ENCODE measurements around the gene SMC1B. TPM values are rescaled to one million over a fixed set of nuclear protein-coding genes. Genes with fewer than 3 reads are reported as not detected.

The SMC1B gene
- total RNA-seq, 1 donor from 2014 or later, result not detected

GRCh38 chr22:45320357-45320976 is 92.9 kb downstream of the SMC1B start:
- TF ChIP-seq CTCF (IDR thresholded peaks at IDR 0.05; ENCODE audit: unreplicated experiment), result no peak
- peak overlapping the region; percentile 95 for H3K27ac Mint-ChIP-seq
- peaks cover 21% of the 10 kb centered on the region for H3K4me1 Mint-ChIP-seq
- H3K4me3 Mint-ChIP-seq, result no peak overlapping the region
- peaks cover 22% of the 10 kb centered on the region for H3K36me3 Mint-ChIP-seq
- DNase-seq (ENCODE audit: low spot score in 2 of 2, unreplicated experiment in 2 of 2), result no peak
- no peaks in the 10 kb centered on the region for H3K27me3 Mint-ChIP-seq (ENCODE audit: low read depth)
- H3K9me3 Mint-ChIP-seq, result no peaks in the 10 kb centered on the region

- Mint-ChIP-seq H3K27me3 (ENCODE audit: low read depth) (no peaks in the 10 kb centered on the region), H3K27ac (peak overlapping the region; percentile 95), H3K36me3 (peaks cover 15% of the 10 kb centered on the region), H3K4me1 (peaks cover 25% of the 10 kb centered on the region), H3K4me3 (no peak overlapping the region), H3K9me3 (no peaks in the 10 kb centered on the region)
- no peak for TF ChIP-seq CTCF (IDR thresholded peaks at IDR 0.05; ENCODE audit: unreplicated experiment)
- DNase-seq (ENCODE audit: low spot score in 2 of 2, unreplicated experiment in 2 of 2), result no peak
Observed at GRCh38 chr22:45319324-45319685, 94.1 kb downstream of the SMC1B start.

- no peaks in the 10 kb centered on the region for H3K27me3 Mint-ChIP-seq (ENCODE audit: low read depth)
- peak overlapping the region; percentile 30 for H3K4me3 Mint-ChIP-seq
- peak overlapping the region; percentile 95 for H3K27ac Mint-ChIP-seq
- no peak for TF ChIP-seq CTCF (IDR thresholded peaks at IDR 0.05; ENCODE audit: unreplicated experiment)
- peaks cover 29% of the 10 kb centered on the region for H3K4me1 Mint-ChIP-seq
- DNase-seq (ENCODE audit: low spot score in 2 of 2, unreplicated experiment in 2 of 2), result no peak
- H3K9me3 Mint-ChIP-seq, result no peaks in the 10 kb centered on the region
- peaks cover 10% of the 10 kb centered on the region for H3K36me3 Mint-ChIP-seq
Observed at GRCh38 chr22:45318558-45319323, 94.7 kb downstream of the SMC1B start.

- peaks cover 5% of the 10 kb centered on the region for H3K36me3 Mint-ChIP-seq
- peak overlapping the region; percentile 95 for H3K27ac Mint-ChIP-seq
- H3K9me3 Mint-ChIP-seq, result no peaks in the 10 kb centered on the region
- no peaks in the 10 kb centered on the region for H3K27me3 Mint-ChIP-seq (ENCODE audit: low read depth)
- TF ChIP-seq CTCF (IDR thresholded peaks at IDR 0.05; ENCODE audit: unreplicated experiment), result no peak
- H3K4me1 Mint-ChIP-seq, result peaks cover 29% of the 10 kb centered on the region
- DNase-seq (ENCODE audit: low spot score in 2 of 2, unreplicated experiment in 2 of 2), result peak; percentile 58 to 80
- peak overlapping the region; percentile 30 for H3K4me3 Mint-ChIP-seq
Observed at GRCh38 chr22:45318168-45318557, 95.2 kb downstream of the SMC1B start.

- peaks cover 29% of the 10 kb centered on the region for H3K4me1 Mint-ChIP-seq
- peaks cover 4% of the 10 kb centered on the region for H3K36me3 Mint-ChIP-seq
- peak overlapping the region; percentile 95 for H3K27ac Mint-ChIP-seq
- DNase-seq (ENCODE audit: low spot score in 2 of 2, unreplicated experiment in 2 of 2), result no peak
- H3K4me3 Mint-ChIP-seq, result no peak overlapping the region
- H3K9me3 Mint-ChIP-seq, result no peaks in the 10 kb centered on the region
- no peaks in the 10 kb centered on the region for H3K27me3 Mint-ChIP-seq (ENCODE audit: low read depth)
- TF ChIP-seq CTCF (IDR thresholded peaks at IDR 0.05; ENCODE audit: unreplicated experiment), result no peak
Observed at GRCh38 chr22:45317551-45318167, 95.7 kb downstream of the SMC1B start.

All from mesothelial cell of epicardium (in vitro differentiated cells).